NT2/D1 (cell line): ENCODE measurements around the gene FAM20C.

Source experiments
- YY1 ChIP-seq: IDR thresholded peaks from 2 replicates; pipeline ENCODE4 v1.6.1; 2011; ENCODE audit not compliant: insufficient read length, insufficient read depth
- ZNF274 ChIP-seq: IDR thresholded peaks from 2 replicates; pipeline ENCODE4 v1.6.1; 2011; ENCODE audit warnings: mild to moderate bottlenecking, low read depth, low read length

DNA sequence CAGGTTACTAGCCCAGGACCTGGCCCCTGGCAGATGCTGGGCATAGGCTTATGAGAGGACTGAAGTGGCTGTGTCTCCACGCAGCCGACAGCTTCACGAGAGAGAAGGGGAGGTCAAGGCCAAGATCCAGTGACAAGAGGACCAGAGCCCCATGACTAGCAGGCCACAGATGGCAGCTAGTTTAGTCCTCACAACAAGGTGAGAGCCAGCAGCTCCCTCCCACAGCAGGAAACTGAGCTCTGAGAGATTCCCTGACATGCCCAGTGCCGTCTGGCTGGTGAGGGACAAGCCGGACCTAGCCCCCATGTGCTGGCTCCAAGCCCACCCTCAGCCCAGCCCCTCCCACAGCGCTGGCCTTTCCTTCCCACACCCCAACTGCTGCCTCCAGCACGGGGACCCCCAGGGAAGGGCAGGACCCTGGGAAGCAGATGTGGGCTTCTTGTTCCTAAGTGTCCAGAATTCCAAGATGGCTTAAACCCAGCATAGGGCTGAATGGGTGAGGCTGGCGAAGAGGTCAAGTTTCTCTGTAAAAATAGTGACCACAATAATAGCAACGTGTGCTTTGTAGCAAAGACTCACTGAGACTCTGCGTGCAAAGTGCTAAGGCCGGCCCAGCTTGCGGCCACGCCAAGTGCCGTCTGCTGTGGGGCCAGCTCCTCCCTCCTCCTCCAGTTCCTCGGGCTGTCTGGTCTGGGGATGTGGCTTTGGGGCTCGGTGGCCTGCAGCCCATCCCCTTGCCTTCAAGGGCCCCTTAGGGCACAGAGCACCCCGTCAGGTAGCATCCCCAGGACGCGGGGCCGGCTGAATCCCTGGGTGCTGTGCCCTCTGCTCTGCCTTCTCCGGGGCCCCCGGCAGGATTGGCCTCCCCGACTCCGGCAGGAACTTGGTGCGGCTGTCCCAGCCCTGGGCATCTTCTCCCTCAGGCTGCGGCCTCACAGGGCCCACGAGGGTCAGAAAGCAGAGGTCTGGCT, 7.8 kb upstream of the FAM20C start:
- no peak for TF ChIP-seq ZNF274
- TF ChIP-seq YY1, result no peak
